ENCODE measurements around the gene CAMSAP1.

GRCh38 chr9:135793221-135794056, 113.9 kb downstream of the CAMSAP1 start:
- TF ChIP-seq CTCF (IDR thresholded peaks at IDR 0.05; ENCODE audit: poor library complexity, severe bottlenecking) = no peak
- no peak for TF ChIP-seq REST (IDR thresholded peaks at IDR 0.05; ENCODE audit: borderline replicate concordance)
- TF ChIP-seq MXI1 (conservative IDR thresholded peaks at IDR 0.05; ENCODE audit: poor library complexity, severe bottlenecking) = no peak
- no peak for TF ChIP-seq EP300 (conservative IDR thresholded peaks at IDR 0.05; ENCODE audit: poor library complexity, severe bottlenecking)

All from neural cell (in vitro differentiated cells).